HG02981 (cell line): ENCODE data around the gene CD70.
A peak's percentile ranks its signal among the peaks of the same experiment; 100 is the strongest.
"Not testable (repeated sequence)": the region's sequence is repeated elsewhere in the genome, so short reads cannot be mapped to it uniquely, and the experiment has no call there.

Experiments
- ATAC-seq: cut with Tn5 transposase; IDR thresholded peaks from one replicate; pipeline ENCODE4 v1.9.1; 2021; ENCODE audit warnings: mild to moderate bottlenecking, moderate library complexity; ENCODE audit not compliant: unreplicated experiment

The CD70 gene

DNA sequence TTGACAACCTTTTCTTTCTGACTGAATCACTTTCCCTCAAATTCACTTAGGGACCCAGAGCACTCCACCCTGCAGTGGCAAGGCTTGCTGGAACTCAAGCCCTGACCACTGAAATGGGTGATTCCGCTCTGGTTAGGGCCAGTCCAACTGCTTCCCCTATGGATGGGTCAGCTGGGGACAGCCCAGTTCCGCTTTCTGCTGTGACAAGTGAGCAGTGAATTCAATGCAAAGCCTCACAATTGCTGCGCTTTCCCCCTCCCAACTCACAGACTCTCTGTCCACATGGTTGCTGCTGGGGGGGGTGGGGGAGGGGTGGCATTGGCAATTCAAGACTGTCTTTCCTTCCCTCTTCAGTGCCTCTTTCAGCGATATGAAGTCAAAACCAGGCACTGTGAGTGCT, 18.7 kb downstream of the CD70 start:
- ATAC-seq: no peak

DNA sequence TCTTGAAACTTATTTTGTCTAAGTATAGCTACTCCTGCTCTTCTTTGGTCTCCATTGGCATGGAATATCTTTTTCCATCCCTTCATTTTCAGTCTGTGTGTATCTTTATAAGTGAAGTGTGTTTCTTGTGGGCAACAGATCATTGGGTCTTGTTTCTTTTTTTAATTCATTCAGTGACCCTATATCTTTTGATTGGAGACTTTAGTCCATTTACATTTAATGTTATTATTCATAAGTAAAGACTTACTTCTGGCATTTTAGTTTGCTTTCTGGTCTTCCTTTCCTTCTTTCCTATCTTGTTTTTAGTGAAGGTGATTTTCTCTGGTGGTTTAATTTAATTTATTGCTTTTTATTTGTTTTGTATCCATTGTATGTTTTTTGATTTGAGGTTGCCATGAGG, 19.8 kb downstream of the CD70 start:
- no peak for ATAC-seq

DNA sequence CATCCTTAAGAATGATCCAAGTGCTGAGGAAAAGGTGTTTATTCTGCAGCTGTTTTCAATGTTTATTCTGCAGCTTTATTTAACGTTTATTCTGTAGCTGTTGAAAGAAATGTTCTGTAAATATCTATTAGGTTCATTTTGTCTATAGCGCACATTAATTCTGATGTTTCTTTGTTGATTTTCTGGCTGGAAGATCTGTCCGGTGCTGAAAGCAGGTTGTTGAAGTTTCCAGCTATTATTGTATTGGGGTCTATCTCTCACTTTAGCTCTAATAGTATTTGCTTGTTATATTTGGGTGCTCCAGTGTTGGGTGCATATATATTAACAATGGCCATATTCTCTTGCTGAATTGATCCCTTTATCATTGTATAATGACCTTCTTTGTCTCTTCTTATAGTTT, 20.2 kb downstream of the CD70 start:
- ATAC-seq: no peak

GRCh38 chr19:6568816-6569215, 22.1 kb downstream of the CD70 start:
- ATAC-seq: no peak

DNA sequence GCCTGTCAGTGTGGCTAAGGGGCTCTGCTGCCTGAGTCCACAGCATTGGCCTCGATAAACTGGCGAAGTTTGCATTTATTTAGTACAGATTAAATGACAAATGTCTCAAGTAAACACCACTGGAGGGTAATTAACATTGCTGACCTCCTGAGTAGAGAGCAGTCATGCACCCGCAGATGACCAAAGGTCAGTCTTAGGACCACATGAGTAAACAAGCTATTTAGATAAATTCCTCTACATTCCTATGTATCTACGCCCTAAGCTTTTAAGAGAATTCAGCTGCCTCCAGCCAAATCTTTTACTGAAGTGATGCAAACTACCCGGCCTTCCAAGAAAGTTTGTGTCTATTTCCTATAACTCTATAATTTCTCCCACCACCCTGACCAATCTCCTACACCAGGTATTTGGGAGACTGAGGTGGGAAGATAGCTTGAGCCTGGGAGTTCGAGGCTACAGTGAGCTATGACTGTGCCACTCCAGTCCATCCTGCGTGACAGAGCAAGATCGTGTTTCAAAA, 22.9 kb downstream of the CD70 start:
- no peak for ATAC-seq

DNA sequence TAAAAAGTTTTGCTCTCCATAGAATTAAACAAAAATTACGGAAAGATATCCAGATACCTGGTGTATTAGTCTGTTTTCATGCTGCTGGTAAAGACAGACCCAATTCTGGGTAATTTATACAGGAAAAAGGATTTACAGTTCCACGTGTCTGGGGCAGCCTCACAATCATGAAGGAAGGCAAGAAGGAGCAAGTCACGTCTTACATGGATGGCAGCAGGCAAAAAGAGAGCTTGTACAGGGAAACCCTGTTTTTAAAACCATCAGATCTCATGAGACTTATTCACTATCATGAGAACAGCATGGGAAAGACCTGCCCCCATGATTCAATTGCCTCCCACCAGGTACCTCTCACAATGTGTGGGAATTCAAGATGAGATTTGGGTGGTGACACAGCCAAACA, 24.2 kb downstream of the CD70 start:
- ATAC-seq: not testable (repeated sequence)

DNA sequence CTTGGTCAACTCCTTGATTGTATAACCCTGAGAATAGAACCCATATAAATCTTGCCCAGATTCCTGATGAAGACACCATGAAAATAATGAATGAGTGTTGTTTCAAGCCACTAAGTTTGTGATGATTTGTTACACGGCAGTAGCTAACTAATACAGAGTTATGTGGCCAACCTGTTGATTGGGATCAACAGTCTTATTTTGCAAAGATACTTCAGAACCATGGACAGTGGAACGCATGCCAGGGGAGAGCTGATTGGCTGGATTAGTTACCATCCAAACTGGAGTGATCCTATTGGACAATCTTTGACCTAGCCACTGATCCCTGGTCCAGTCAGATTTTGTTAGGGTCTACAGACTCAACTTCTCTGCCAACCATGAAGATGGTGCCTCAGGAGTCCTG, 26.6 kb downstream of the CD70 start:
- ATAC-seq: no peak

DNA sequence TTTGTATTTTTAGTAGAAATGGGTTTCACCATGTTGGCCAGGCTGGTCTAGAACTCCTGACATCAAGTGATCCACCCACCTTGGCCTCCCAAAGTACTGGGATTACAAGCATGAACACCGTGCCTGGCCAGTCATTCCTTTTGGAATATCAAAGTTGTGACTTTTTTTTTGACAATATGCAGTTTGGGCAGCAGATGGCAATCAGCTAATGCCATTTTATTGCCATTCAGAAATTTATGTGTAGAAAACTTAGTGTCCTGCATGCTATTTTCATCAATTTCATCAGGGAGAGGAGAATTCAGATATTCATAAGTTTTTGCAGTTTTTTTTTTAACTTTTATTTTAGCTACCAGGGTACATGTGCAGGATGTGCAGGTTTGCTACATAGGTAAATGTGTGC, 28.5 kb downstream of the CD70 start:
- not testable (repeated sequence) for ATAC-seq

- no peak for ATAC-seq
Observed at GRCh38 chr19:6556480-6557195, 34.3 kb downstream of the CD70 start.

- ATAC-seq: no peak
Observed at GRCh38 chr19:6556043-6556449, 34.9 kb downstream of the CD70 start.

GRCh38 chr19:6551607-6552450, 39.1 kb downstream of the CD70 start:
- peak; percentile 51 for ATAC-seq

- ATAC-seq: no peak
Observed at GRCh38 chr19:6551091-6551490, 39.9 kb downstream of the CD70 start.

DNA sequence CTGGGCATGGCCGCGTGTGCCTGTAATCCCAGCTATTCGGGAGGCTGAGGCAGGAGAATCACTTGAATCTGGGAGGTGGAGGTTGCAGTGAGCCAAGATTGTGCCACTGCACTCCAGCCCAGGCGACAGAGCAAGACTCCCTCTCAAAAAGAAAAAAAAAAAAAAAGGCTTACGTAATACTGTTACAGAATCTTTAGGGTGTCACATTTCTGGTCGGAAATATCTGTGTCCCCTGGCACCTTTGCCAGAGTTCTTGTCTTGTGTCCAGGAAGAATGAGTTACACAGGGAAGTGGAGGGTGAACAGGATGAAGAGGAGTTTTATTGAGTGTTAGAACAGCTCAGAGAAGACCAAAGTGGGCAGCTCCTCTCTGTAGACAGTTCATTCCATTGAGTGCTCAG, 40.3 kb downstream of the CD70 start:
- not testable (repeated sequence) for ATAC-seq

DNA sequence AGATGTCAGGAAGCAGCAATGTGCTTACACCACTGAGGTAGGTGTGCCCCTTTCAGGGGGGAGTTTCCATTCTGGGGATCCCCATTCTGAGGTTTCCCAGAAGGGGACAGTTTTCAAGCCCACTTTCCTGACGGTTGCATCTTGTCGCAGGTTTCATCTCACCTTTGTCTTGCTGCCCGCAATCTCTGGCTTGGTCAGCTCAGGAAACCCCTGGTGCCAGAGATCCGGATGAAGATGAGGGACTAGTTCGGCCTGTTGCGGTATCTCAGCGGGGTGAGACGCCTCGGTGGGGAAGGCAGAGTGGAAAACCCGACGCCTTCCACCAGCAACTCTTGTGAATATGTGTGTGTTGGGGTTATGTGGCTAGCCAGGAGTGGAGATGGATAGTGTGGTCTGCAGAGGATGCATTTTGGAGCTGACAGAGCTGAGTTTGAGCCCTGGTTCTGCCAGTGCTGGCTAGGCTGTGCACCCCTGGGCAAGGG, 47.0 kb downstream of the CD70 start:
- ATAC-seq: no peak

GRCh38 chr19:6540918-6541689, 49.8 kb downstream of the CD70 start:
- no peak for ATAC-seq

DNA sequence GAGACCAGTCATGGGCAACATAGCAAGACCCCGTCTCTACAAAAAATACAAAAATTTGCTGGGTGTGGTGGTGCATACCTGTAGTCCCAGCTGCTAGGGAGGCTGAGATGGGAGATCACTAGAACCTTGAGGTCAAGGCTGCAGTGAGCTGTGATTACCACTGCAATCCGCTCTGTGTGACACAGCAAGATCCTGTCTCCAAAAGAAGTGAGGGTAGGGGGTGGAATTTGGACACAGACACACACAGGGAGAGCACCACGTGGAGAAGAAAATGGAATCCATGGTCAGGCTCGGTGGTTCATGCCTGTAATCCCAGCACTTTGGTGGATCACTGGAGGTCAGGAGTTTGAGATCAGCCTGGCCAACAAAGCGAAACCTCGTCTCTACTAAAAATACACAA, 51.4 kb downstream of the CD70 start:
- ATAC-seq: no peak
